Activated CD4-positive, alpha-beta T cell treated with anti-CD3 and anti-CD28 coated beads, Interleukin-2, amount 10 ng/mL, durations not matched to agents 24 days and 14 days (primary cell): ENCODE measurements around the gene TAOK2. TPM values are rescaled to one million over a fixed set of nuclear protein-coding genes. Genes with fewer than 3 reads are reported as not detected.
"Not testable (repeated sequence)": the region's sequence is repeated elsewhere in the genome, so short reads cannot be mapped to it uniquely, and the experiment has no call there.

Experiments used
- DNase-seq: peaks from one replicate; pipeline ENCODE4 v3.0.0; 2022
- H3K27ac Mint-ChIP-seq: one replicate; pipeline ENCODE4 v1.8.0; 2022; ENCODE audit warnings: mild to moderate bottlenecking, mixed read lengths
- H3K27me3 Mint-ChIP-seq: one replicate; pipeline ENCODE4 v1.8.0; 2022; ENCODE audit warnings: mixed read lengths
- H3K36me3 Mint-ChIP-seq: one replicate; pipeline ENCODE4 v1.8.0; 2022; ENCODE audit warnings: low read depth, mild to moderate bottlenecking, mixed read lengths
- H3K4me1 Mint-ChIP-seq: one replicate; pipeline ENCODE4 v1.8.0; 2021; ENCODE audit warnings: mixed read lengths
- H3K4me3 Mint-ChIP-seq: one replicate; pipeline ENCODE4 v1.8.0; 2022; ENCODE audit warnings: mild to moderate bottlenecking, moderate library complexity, mixed read lengths
- H3K9me3 Mint-ChIP-seq: one replicate; pipeline ENCODE4 v1.8.0; 2021; ENCODE audit warnings: mixed read lengths
- intact Hi-C: fragments of 100-400 bp; cut with micrococcal nuclease; formaldehyde crosslinking; loops from one replicate; pipeline ENCODE4 v1.15.1; 2023
- total RNA-seq: library from RNA; stranded (reverse); gene quantifications from 2 replicates; pipeline ENCODE4 v1.2.3, GENCODE V29; 2022

TAOK2 gene
- total RNA-seq, 1 donor from 2014 or later: 38.7 TPM

DNA sequence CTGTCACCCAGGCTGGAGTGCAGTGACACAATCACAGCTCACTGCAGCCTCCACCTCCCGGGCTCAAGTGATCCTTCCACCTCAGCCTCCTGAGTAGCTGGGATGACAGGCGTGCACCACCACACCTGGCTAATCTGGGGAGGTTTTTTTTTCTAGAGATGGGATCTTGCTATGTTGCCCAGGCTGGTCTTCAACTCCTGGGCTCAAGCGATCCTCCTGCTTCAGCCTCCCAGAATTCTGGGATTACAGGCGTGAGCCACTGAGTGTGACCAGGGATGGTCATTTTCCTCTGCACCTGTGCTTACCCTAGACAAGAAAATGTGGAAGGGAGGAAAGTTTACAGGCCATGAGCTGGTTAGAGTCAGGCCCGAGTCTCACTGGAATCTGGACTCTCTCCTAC is 67.0 kb downstream of the TAOK2 start:
- H3K27ac Mint-ChIP-seq, intact Hi-C loops, H3K4me1 Mint-ChIP-seq, H3K4me3 Mint-ChIP-seq, H3K36me3 Mint-ChIP-seq, H3K9me3 Mint-ChIP-seq, DNase-seq: not testable (repeated sequence)
- H3K27me3 Mint-ChIP-seq: peaks cover 23% of the 10 kb centered on the region

DNA sequence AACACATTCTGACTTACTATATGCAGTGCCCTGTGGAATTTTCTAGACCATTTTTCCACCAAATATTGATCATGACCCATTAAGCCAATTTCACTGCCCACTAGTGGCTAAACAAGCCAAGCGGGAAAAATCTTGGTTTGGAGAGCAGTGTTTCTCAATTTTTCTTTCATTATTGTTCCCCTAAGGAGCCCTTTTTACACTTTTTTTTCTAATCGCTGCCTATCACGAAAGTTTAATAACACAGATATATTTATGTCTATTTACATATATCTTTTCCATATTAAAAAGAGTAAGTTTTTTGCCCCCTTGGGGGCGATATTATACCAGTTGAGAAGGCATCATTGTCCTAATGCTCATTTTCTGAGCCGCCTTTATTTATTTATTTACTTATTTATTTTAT is 68.2 kb downstream of the TAOK2 start:
- no peak for DNase-seq
- intact Hi-C loops: no loop called here
- Mint-ChIP-seq H3K36me3 (peaks cover 2% of the 10 kb centered on the region), H3K4me3 (no peak overlapping the region), H3K4me1 (peaks cover 4% of the 10 kb centered on the region), H3K9me3 (no peaks in the 10 kb centered on the region), H3K27me3 (peaks cover 19% of the 10 kb centered on the region), H3K27ac (no peak overlapping the region)

Other genes starting within 250 kb of the TAOK2 start
- 17.0 and 17.8 TPM in 2 replicates for gene C16orf54, start 227.9 kb upstream of the TAOK2 start, total RNA-seq
- not detected in 2 replicates for gene ZG16, start 195.6 kb upstream of the TAOK2 start, total RNA-seq
- gene KIF22, start 183.1 kb upstream of the TAOK2 start, total RNA-seq: 132 TPM in 2 replicates
- gene MAZ, start 167.3 kb upstream of the TAOK2 start, total RNA-seq: 378 and 380 TPM in 2 replicates
- 1.6 and 1.7 TPM in 2 replicates for gene PRRT2, start 161.7 kb upstream of the TAOK2 start, total RNA-seq
- gene PAGR1, start 157.7 kb upstream of the TAOK2 start, total RNA-seq: 25.8 and 27.0 TPM in 2 replicates
- 116 and 122 TPM in 2 replicates for gene MVP, start 153.4 kb upstream of the TAOK2 start, total RNA-seq
- 69.2 and 71.2 TPM in 2 replicates for gene CDIPT, start 110.6 kb upstream of the TAOK2 start, total RNA-seq
- gene SEZ6L2, start 74.3 kb upstream of the TAOK2 start, total RNA-seq: 0.26 and 0.61 TPM in 2 replicates
- gene ASPHD1, start 73.4 kb upstream of the TAOK2 start, total RNA-seq: 4.4 and 4.8 TPM in 2 replicates
- gene KCTD13, start 47.6 kb upstream of the TAOK2 start, total RNA-seq: 51.4 and 58.8 TPM in 2 replicates
- 41.7 and 43.8 TPM in 2 replicates for gene TMEM219, start 11.8 kb upstream of the TAOK2 start, total RNA-seq
- gene HIRIP3, start 21.7 kb downstream of the TAOK2 start, total RNA-seq: 45.9 and 47.7 TPM in 2 replicates
- 129 and 133 TPM in 2 replicates for gene INO80E, start 22.4 kb downstream of the TAOK2 start, total RNA-seq
- gene DOC2A, start 37.2 kb downstream of the TAOK2 start, total RNA-seq: 2.7 and 3.2 TPM in 2 replicates
- gene C16orf92, start 49.3 kb downstream of the TAOK2 start, total RNA-seq: not detected in 2 replicates
- gene TLCD3B, start 57.4 kb downstream of the TAOK2 start, total RNA-seq: 1.5 and 1.8 TPM in 2 replicates
- gene ALDOA, start 91.9 kb downstream of the TAOK2 start, total RNA-seq: 2,074 and 2,109 TPM in 2 replicates
- 144 and 145 TPM in 2 replicates for gene PPP4C, start 102.1 kb downstream of the TAOK2 start, total RNA-seq
- 2.1 TPM in 2 replicates for gene TBX6, start 118.1 kb downstream of the TAOK2 start, total RNA-seq
- 11.8 and 11.9 TPM in 2 replicates for gene YPEL3, start 122.3 kb downstream of the TAOK2 start, total RNA-seq
- 6.0 and 6.6 TPM in 2 replicates for gene GDPD3, start 139.7 kb downstream of the TAOK2 start, total RNA-seq
- 53.9 and 56.4 TPM in 2 replicates for gene MAPK3, start 149.4 kb downstream of the TAOK2 start, total RNA-seq
- 748 and 758 TPM in 2 replicates for gene CORO1A, start 209.7 kb downstream of the TAOK2 start, total RNA-seq
- gene BOLA2B, start 219.8 kb downstream of the TAOK2 start, total RNA-seq: 280 and 300 TPM in 2 replicates
- gene SLX1A, start 220.0 kb downstream of the TAOK2 start, total RNA-seq: 73.0 and 80.7 TPM in 2 replicates
- gene SULT1A3, start 225.4 kb downstream of the TAOK2 start, total RNA-seq: 15.6 and 24.5 TPM in 2 replicates